Adrenal gland (tissue), 12 donors: ENCODE data around the gene TULP1. TPM values are rescaled to one million over a fixed set of nuclear protein-coding genes. Genes with fewer than 3 reads are reported as not detected.

Experiments used
- DNase-seq, 7 donors: peaks; one replicate each; pipeline ENCODE4 v3.0.0-alpha.2; 2019 to 2020
- H3K27ac ChIP-seq, 5 donors: fragments of 200-600 bp; sonication (generic) in 4 of 5; 1 replicate in 3 of 5; 2 replicates in 2 of 5; pipeline versions ENCODE4 v1.5.1 to v1.8.0; 2016 to 2020; ENCODE audit warnings: mild to moderate bottlenecking in 1 of 5
- H3K27me3 ChIP-seq: fragments of 200-600 bp; 2 replicates; pipeline ENCODE4 v1.8.0; 2021
- H3K36me3 ChIP-seq, 2 donors: fragments of 200-600 bp; replicated peaks in 1 of 2; 1 replicate in 1 of 2; 2 replicates in 1 of 2; pipeline versions ENCODE4 v1.5.1 to v1.8.0; 2018 to 2022
- H3K4me1 ChIP-seq, 2 donors: fragments of 200-600 bp; replicated peaks in 1 of 2; 1 replicate in 1 of 2; 2 replicates in 1 of 2; pipeline versions ENCODE4 v1.5.1 to v1.8.0; 2018 to 2021
- H3K4me3 ChIP-seq, 4 donors: fragments of 200-600 bp; sonication (generic) in 3 of 4; one replicate each; pipeline ENCODE4 v1.5.1; 2016 to 2018
- H3K9me3 ChIP-seq, 3 donors: fragments of 200-600 bp; sonication (generic) in 1 of 3; replicated peaks in 1 of 3; 1 replicate in 2 of 3; 2 replicates in 1 of 3; pipeline versions ENCODE4 v1.5.1 to v1.8.0; 2016 to 2021
- POLR2A ChIP-seq, 2 donors: fragments of 450-650 bp; IDR thresholded peaks; one replicate each; pipeline ENCODE4 v1.6.1; 2017; ENCODE audit warnings: antibody characterized with exemption in 2 of 2, mild to moderate bottlenecking in 2 of 2, moderate library complexity in 1 of 2
- WGBS, 4 donors: extraction: QIAGEN DNeasy Blood & Tissue Kit in 2 of 4; methylation state at CpG; one replicate each; pipeline versions ENCODE4 v1.1.5 to v1.1.7; 2013 to 2017; 5-methylcytosine and 5-hydroxymethylcytosine counted together
- intact Hi-C, 2 donors: fragments of 100-400 bp; cut with DNase I; formaldehyde crosslinking; loops; one replicate each; pipeline versions ENCODE4 v1.14.1 to v1.15.0; 2022 to 2023
- polyA plus RNA-seq, 3 donors: library from polyadenylated mRNA; stranded (reverse); fragments of 200-250 nt in 2 of 3; fragments of 350-450 nt in 1 of 3; fragmentation: Illumina TruSeq in 1 of 3; extraction: RNeasy Lipid Tissue Mini Kit (QIAGEN cat#74804) in 1 of 3; gene quantifications; one replicate each; pipeline ENCODE4 v1.2.3, GENCODE V29; 2013 to 2014
- total RNA-seq, 9 donors: library from RNA; depleted of rRNA in 4 of 9; stranded (reverse); fragments of >200 nt in 4 of 9; fragments of 120-200 nt in 1 of 9; fragmentation: NEBNext Ultra II Directional in 1 of 9; extraction: Animal tissue kit (Norgen Biotek cat#: 25700) in 1 of 9; gene quantifications; one replicate each; pipeline versions ENCODE4 v1.1.0 to v1.2.4, GENCODE V29; 2013 to 2023
- TF ChIP-seq, protein P1 (sequence below), 6 experiments: fragments of 450-650 bp in 4 of 6; fragments of 200-600 bp in 2 of 6; sonication (generic) in 1 of 6; IDR thresholded peaks; 1 replicate in 5 of 6; 2 replicates in 1 of 6; pipeline versions ENCODE4 v1.5.1 to v1.8.0; 2016 to 2021; ENCODE audit warnings: antibody characterized with exemption in 6 of 6, mild to moderate bottlenecking in 2 of 6, moderate library complexity in 1 of 6
- donor health status: healthy with polysubstance abuse.
- donor health status: Bipolar disorder and iron deficiency.
- donor health status: DM: yes; HTN: yes; CAD: no.
- donor health status: DM: no; HTN: no; CAD: no.
- donor health status: DM: no; HTN: no; CAD: no.
- donor health status: DM: yes; HTN: yes; CAD: no.

TULP1 gene
- total and polyA plus RNA-seq, 12 donors, result 0.06 to 0.80 (median 0.07) TPM; not detected in 9

DNA sequence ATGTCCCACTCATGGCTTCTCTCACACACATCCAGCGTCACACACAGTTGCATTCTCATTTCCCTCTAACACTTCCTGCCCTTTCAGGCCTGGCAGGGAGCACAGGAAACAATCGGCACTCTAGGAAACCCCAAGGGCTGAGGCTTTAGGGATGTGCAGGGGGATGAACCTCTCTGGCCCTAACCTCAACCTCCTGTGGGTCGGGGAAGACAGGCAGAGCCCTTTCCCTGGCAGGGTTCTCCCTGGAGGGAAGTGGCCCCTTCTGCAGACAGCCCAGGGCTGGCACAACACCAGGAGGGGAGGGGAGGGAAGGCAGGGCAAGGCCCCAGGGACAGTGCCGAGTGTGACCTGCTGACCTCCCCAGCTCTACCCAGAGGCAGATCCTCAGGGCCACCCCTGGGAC, 18.5 kb downstream of the TULP1 start:
- intact Hi-C loops, result no loop called here
- DNase-seq, result no peak

DNA sequence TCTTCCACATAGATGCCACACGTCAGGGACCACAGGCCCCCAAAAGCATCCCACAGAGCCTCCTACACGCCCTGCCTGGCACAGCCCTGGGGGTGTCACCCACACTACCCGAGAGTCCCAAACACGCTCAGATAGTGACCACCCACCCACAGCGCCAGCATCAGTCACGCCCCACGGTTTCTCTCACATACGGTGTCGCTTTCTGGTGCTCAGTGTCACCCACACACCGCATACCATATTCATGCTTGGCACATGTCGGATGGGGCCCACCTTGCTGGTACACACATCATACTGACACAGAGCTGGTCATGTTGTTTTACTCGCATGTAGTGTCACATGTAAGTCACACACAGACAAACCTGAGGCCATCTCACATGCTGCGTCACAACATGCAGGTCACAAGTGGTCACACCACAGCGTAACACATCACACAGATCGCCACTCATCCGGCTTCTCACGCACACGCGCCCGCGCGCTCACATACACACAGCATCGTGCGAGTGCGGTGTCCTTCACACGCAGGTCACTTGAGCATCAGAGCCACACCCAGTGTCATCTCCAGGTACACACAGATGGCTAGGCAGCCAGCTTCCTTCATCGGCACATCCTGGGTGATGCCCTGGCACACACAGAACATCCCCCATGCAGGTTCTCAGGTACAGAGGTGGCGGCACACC, 19.3 kb downstream of the TULP1 start:
- no peak for DNase-seq
- H3K36me3 ChIP-seq, result no peaks in the 10 kb centered on the region
- no peak overlapping the region for H3K4me3 ChIP-seq
- TF ChIP-seq, protein P1, sequence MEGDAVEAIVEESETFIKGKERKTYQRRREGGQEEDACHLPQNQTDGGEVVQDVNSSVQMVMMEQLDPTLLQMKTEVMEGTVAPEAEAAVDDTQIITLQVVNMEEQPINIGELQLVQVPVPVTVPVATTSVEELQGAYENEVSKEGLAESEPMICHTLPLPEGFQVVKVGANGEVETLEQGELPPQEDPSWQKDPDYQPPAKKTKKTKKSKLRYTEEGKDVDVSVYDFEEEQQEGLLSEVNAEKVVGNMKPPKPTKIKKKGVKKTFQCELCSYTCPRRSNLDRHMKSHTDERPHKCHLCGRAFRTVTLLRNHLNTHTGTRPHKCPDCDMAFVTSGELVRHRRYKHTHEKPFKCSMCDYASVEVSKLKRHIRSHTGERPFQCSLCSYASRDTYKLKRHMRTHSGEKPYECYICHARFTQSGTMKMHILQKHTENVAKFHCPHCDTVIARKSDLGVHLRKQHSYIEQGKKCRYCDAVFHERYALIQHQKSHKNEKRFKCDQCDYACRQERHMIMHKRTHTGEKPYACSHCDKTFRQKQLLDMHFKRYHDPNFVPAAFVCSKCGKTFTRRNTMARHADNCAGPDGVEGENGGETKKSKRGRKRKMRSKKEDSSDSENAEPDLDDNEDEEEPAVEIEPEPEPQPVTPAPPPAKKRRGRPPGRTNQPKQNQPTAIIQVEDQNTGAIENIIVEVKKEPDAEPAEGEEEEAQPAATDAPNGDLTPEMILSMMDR (IDR thresholded peaks at IDR 0.05), result no peak
- TF ChIP-seq POLR2A (IDR thresholded peaks at IDR 0.05), result no peak
- H3K27ac ChIP-seq, result no peak overlapping the region
- peaks cover 7 to 27% of the 10 kb centered on the region in 2 donors for H3K4me1 ChIP-seq
- no peaks in the 10 kb centered on the region for H3K27me3 ChIP-seq
- 85 to 90% (median 87%) methylated on average over 28 of the region's 28 CpGs for WGBS, 4 donors
- intact Hi-C loops, result no loop called here
- no peaks in the 10 kb centered on the region for H3K9me3 ChIP-seq

More for the DNA sequence above, 18.5 kb downstream of the TULP1 start:
- no peaks in the 10 kb centered on the region for H3K36me3 ChIP-seq
- H3K9me3 ChIP-seq, result no peaks in the 10 kb centered on the region
- 33 to 55% (median 40%) methylated on average over 2 to 4 of the region's 4 CpGs for WGBS, 4 donors
- H3K4me3 ChIP-seq, result no peak overlapping the region
- no peaks in the 10 kb centered on the region for H3K27me3 ChIP-seq
- H3K27ac ChIP-seq, result peak overlapping the region in 1 of 5 donors; percentile 7
- H3K4me1 ChIP-seq, result peaks cover 7 to 27% of the 10 kb centered on the region in 2 donors
- TF ChIP-seq POLR2A (IDR thresholded peaks at IDR 0.05), result no peak
- TF ChIP-seq, protein P1 (IDR thresholded peaks at IDR 0.05), result no peak

DNA sequence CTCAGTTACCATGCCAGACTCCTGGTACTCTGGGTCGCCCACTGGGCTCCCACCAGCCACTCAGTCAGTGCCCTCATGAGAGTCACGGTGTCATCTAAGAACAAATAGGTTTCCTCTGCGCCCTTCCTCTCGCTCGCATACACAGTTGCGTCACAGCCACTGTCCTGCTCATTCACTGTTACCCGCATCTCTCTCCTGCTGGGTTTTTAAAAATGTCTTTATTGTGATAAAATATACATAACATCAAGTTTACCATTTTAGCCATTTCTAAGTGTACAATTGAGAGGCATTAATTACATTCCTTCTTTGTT, 19.8 kb downstream of the TULP1 start:
- TF ChIP-seq, protein P1 (IDR thresholded peaks at IDR 0.05), result no peak
- no peak for TF ChIP-seq POLR2A (IDR thresholded peaks at IDR 0.05)
- no peak overlapping the region for H3K27ac ChIP-seq
- H3K27me3 ChIP-seq, result no peaks in the 10 kb centered on the region
- intact Hi-C loops, result no loop called here
- H3K4me3 ChIP-seq, result no peak overlapping the region
- WGBS, 4 donors, result 79 to 84% (median 82%) methylated on average over 7 of the region's 7 CpGs
- no peaks in the 10 kb centered on the region for H3K36me3 ChIP-seq
- peaks cover 7 to 26% of the 10 kb centered on the region in 2 donors for H3K4me1 ChIP-seq
- H3K9me3 ChIP-seq, result no peaks in the 10 kb centered on the region
- no peak for DNase-seq

DNA sequence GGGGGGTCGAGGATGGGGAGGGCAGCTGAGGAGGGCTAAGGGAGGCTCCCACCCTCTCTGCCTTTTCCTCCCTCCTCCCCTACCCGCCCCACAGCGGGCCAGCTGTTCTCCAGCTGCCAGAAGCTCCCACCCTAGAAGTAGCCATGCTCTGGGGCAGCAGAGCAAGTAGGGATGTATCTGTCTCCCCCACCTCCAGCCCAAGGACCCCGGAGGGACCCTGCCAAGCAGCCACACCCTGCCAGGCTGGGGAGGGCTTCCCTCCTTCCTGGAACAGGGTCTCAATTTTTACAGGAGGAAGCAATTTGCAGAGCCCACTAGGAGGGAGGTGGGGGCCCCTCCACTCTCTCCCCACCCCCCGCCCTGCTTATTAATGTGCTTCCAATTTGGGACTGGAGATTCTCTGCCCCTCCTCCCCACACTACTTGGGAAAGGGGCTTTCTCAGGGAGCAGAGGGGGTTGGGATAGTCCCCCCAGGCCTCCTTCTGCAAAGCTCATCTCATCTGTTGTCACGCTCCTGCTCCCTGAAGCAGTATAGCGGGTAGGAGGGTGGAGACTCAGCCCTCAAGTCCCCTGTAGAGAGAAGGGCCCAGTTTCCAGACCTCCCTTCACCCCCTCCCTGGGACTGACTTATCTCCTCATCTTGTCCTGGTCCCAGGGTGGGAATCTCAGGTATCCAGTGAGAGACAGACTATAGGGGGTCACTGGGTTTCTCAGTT, 20.3 kb downstream of the TULP1 start:
- H3K9me3 ChIP-seq, result no peaks in the 10 kb centered on the region
- no peak overlapping the region for H3K4me3 ChIP-seq
- no peaks in the 10 kb centered on the region for H3K27me3 ChIP-seq
- 55 to 82% (median 71%) methylated on average over 3 to 7 of the region's 7 CpGs for WGBS, 4 donors
- intact Hi-C loops, result no loop called here
- peak overlapping the region in 1 of 5 donors; percentile 29 for H3K27ac ChIP-seq
- TF ChIP-seq, protein P1 (IDR thresholded peaks at IDR 0.05), result no peak
- TF ChIP-seq POLR2A (IDR thresholded peaks at IDR 0.05), result no peak
- H3K36me3 ChIP-seq, result no peaks in the 10 kb centered on the region
- H3K4me1 ChIP-seq, result peaks cover 3 to 25% of the 10 kb centered on the region in 2 donors
- no peak for DNase-seq
